Measurements from ENCODE around the gene ELN. TPM values are rescaled to one million over a fixed set of nuclear protein-coding genes. Genes with fewer than 3 reads are reported as not detected.

Gene ELN
- total and polyA plus RNA-seq, 2 donors (not counting 3 experiments of a cell fraction or from before 2014, with no cell fraction given), result 1.7 to 2.6 TPM

DNA sequence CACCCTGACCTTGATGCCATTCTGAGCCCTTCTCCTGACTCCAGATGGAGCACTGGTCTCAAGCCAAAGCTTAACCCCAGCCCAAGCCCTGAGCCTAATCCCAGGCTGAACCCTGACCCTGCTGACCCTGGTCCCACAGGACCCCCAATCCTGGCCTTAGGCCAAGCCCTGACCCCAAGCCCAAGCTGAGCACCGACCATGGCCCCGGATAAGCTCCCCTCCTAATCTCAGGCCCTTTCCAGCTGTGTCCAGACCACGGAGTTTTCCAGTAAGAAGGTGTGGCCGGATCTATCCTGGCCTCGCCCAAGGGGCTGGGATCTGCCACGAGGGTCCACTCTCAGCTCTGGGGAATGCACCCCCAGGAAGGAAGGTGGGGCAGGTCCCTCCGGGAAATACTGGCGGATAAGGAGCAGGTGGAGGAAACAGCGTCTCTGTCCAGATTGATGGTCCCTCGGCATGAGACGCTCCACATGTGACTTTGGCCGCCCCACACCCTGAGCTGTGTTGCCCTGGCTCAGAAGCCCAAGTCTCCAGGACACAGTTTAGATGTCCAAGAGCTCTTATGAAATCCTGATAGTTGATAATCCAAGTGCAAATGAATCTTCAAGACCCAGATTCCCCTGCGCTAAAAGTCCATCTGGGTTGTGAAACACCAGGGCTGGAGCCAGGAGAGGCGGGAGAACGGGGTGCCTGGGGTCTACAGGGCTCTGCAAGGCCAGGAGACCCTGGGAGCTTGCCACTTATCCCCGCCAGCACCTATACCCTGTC is 10.4 kb downstream of the ELN start:
- H2AFZ ChIP-seq (ENCODE audit: low read depth, low read length), result no peak overlapping the region
- POLR2A ChIA-PET, result no interaction called here
- H3K27me3 ChIP-seq (ENCODE audit: control insufficient read depth in 2 of 2, insufficient read depth in 2 of 2, low read length in 2 of 2), result peaks cover 0 to 2% of the 10 kb centered on the region in 2 experiments
- dilution Hi-C loops (cut with MboI; ENCODE audit: extremely low pct_ligation_motif_present, low sequenced_read_pairs) (no loop called here), intact Hi-C loops (cut with micrococcal nuclease) (no loop called here)
- no TSS peak for BruUV-seq (replicated peaks)
- no peaks in the 10 kb centered on the region for H3K79me2 ChIP-seq (ENCODE audit: control insufficient read depth, insufficient read depth, low read length)
- H3K9me3 ChIP-seq (replicated peaks; ENCODE audit: control insufficient read depth, insufficient read depth, low read length), result no peaks in the 10 kb centered on the region
- TF ChIP-seq MYC (IDR thresholded peaks at IDR 0.05; ENCODE audit: low read depth, low read length) (no peak), POLR2AphosphoS5 (IDR thresholded peaks at IDR 0.05; ENCODE audit: insufficient read depth, low read depth, low read length) (no peak), EZH2 (IDR thresholded peaks at IDR 0.05; ENCODE audit: borderline replicate concordance, low read depth, low read length, severe bottlenecking) (no peak), FOS (IDR thresholded peaks at IDR 0.05; ENCODE audit: borderline replicate concordance, insufficient read depth, low read length) (no peak), JUN (IDR thresholded peaks at IDR 0.05; ENCODE audit: borderline replicate concordance, insufficient read depth, insufficient read length, low read depth) (no peak), POLR2A (IDR thresholded peaks at IDR 0.05; ENCODE audit: low read depth, low read length) (no peak), GATA2 (IDR thresholded peaks at IDR 0.05; ENCODE audit: insufficient read depth, insufficient read length, low read depth, low read length) (no peak)
- TF ChIP-seq, protein P1, sequence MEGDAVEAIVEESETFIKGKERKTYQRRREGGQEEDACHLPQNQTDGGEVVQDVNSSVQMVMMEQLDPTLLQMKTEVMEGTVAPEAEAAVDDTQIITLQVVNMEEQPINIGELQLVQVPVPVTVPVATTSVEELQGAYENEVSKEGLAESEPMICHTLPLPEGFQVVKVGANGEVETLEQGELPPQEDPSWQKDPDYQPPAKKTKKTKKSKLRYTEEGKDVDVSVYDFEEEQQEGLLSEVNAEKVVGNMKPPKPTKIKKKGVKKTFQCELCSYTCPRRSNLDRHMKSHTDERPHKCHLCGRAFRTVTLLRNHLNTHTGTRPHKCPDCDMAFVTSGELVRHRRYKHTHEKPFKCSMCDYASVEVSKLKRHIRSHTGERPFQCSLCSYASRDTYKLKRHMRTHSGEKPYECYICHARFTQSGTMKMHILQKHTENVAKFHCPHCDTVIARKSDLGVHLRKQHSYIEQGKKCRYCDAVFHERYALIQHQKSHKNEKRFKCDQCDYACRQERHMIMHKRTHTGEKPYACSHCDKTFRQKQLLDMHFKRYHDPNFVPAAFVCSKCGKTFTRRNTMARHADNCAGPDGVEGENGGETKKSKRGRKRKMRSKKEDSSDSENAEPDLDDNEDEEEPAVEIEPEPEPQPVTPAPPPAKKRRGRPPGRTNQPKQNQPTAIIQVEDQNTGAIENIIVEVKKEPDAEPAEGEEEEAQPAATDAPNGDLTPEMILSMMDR (IDR thresholded peaks at IDR 0.05; ENCODE audit: extremely low read depth in 1 of 2, insufficient read depth in 1 of 2, low read depth in 1 of 2, low read length in 2 of 2), result no peak
- TF ChIP-seq, protein P2, sequence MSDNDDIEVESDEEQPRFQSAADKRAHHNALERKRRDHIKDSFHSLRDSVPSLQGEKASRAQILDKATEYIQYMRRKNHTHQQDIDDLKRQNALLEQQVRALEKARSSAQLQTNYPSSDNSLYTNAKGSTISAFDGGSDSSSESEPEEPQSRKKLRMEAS (IDR thresholded peaks at IDR 0.05; ENCODE audit: insufficient read depth, insufficient read length), result no peak
- DNase-seq (ENCODE audit: low read depth, low spot score) (no peak), FAIRE-seq (no peak)
- no peak overlapping the region for H3K9ac ChIP-seq (replicated peaks; ENCODE audit: extremely low read depth, insufficient read depth, low read length)
- H4K20me1 ChIP-seq (replicated peaks; ENCODE audit: control insufficient read depth, extremely low read depth, insufficient read depth, low read length), result no peaks in the 10 kb centered on the region
- H3K27ac ChIP-seq (ENCODE audit: insufficient read depth, low read depth, low read length), result no peak overlapping the region
- no peaks in the 10 kb centered on the region for H3K9me1 ChIP-seq (replicated peaks; ENCODE audit: control insufficient read depth, extremely low read depth, insufficient read depth, low read length)
- no peaks in the 10 kb centered on the region for H3K4me1 ChIP-seq (ENCODE audit: control insufficient read depth, extremely low read depth, insufficient read depth, low read length)
- CTCF ChIA-PET, result interaction anchor here (1.0 to 6.2 kb wide), 2 partner anchors 9 to 12 kb away, joined by 5 to 74 read pairs; no protein-coding TSS in a partner anchor
- H3K4me2 ChIP-seq (ENCODE audit: insufficient read depth, low read length), result no peak overlapping the region
- H3K4me3 ChIP-seq (replicated peaks in 1 of 3; ENCODE audit: insufficient read depth in 1 of 3, low read depth in 1 of 3, low read length in 3 of 3), result no peak overlapping the region
- H3K36me3 ChIP-seq (ENCODE audit: control insufficient read depth in 2 of 2, extremely low read depth in 1 of 2, insufficient read depth in 2 of 2, low read length in 2 of 2), result no peaks in the 10 kb centered on the region

Data from endothelial cell of umbilical vein (primary cell).